ELR (cell line): Measurements from ENCODE around the gene SCAPER.
"Not testable (repeated sequence)": the region's sequence is repeated elsewhere in the genome, so short reads cannot be mapped to it uniquely, and the experiment has no call there.

Experiments used
- DNase-seq: peaks from one replicate; pipeline ENCODE4 v3.0.0-alpha.2; 2015; ENCODE audit warnings: low read depth

Gene SCAPER

GRCh38 chr15:76913737-76914136, 8.6 kb upstream of the SCAPER start:
- no peak for DNase-seq

- DNase-seq, result no peak
Observed at GRCh38 chr15:76912430-76912829, 7.3 kb upstream of the SCAPER start.

- DNase-seq, result no peak
Observed at GRCh38 chr15:76905855-76906254, 715 bp upstream of the SCAPER start.

- DNase-seq, result peak; percentile 42
Observed at GRCh38 chr15:76904461-76905012, 603 bp downstream of the SCAPER start.

GRCh38 chr15:76903251-76903681, 1.9 kb downstream of the SCAPER start:
- DNase-seq, result peak; percentile 61

GRCh38 chr15:76901965-76902364, 3.2 kb downstream of the SCAPER start:
- DNase-seq, result no peak

GRCh38 chr15:76899931-76900310, 5.2 kb downstream of the SCAPER start:
- not testable (repeated sequence) for DNase-seq

- DNase-seq, result not testable (repeated sequence)
Observed at GRCh38 chr15:76899176-76899930, 5.8 kb downstream of the SCAPER start.

GRCh38 chr15:76898102-76898501, 7.0 kb downstream of the SCAPER start:
- no peak for DNase-seq

GRCh38 chr15:76894174-76894573, 11.0 kb downstream of the SCAPER start:
- DNase-seq, result no peak

GRCh38 chr15:76892836-76893235, 12.3 kb downstream of the SCAPER start:
- not testable (repeated sequence) for DNase-seq

GRCh38 chr15:76887280-76888141, 17.6 kb downstream of the SCAPER start:
- not testable (repeated sequence) for DNase-seq

GRCh38 chr15:76885212-76885611, 19.9 kb downstream of the SCAPER start:
- DNase-seq, result no peak

- DNase-seq, result no peak
Observed at GRCh38 chr15:76875911-76876310, 29.2 kb downstream of the SCAPER start.

- not testable (repeated sequence) for DNase-seq
Observed at GRCh38 chr15:76873066-76873465, 32.1 kb downstream of the SCAPER start.

GRCh38 chr15:76871930-76872329, 33.2 kb downstream of the SCAPER start:
- no peak for DNase-seq

- no peak for DNase-seq
Observed at GRCh38 chr15:76868740-76869139, 36.4 kb downstream of the SCAPER start.

- peak; percentile 49 for DNase-seq
Observed at GRCh38 chr15:76866716-76867321, 38.3 kb downstream of the SCAPER start.

- no peak for DNase-seq
Observed at GRCh38 chr15:76866008-76866407, 39.1 kb downstream of the SCAPER start.

GRCh38 chr15:76865548-76865991, 39.6 kb downstream of the SCAPER start:
- DNase-seq, result peak; percentile 19

GRCh38 chr15:76864586-76864985, 40.6 kb downstream of the SCAPER start:
- DNase-seq, result no peak

GRCh38 chr15:76863693-76864092, 41.4 kb downstream of the SCAPER start:
- DNase-seq, result no peak
